Measurements from ENCODE around the gene ROR1. TPM values are rescaled to one million over a fixed set of nuclear protein-coding genes. Genes with fewer than 3 reads are reported as not detected.

Gene ROR1
- total and polyA plus RNA-seq, 2 of the 4 experiments (the other 2 are of a cell fraction) = 4.4 to 10.0 TPM

GRCh38 chr1:63936276-63936675, 162.5 kb downstream of the ROR1 start:
- H2AFZ ChIP-seq (replicated peaks; ENCODE audit: low read length, poor library complexity) = no peak overlapping the region
- H3K9me3 ChIP-seq (ENCODE audit: control insufficient read depth, insufficient read depth, low read length) = no peaks in the 10 kb centered on the region
- H3K27me3 ChIP-seq (ENCODE audit: control insufficient read depth, insufficient read depth, low read length) = no peaks in the 10 kb centered on the region
- DNase-seq = no peak
- H4K20me1 ChIP-seq (ENCODE audit: insufficient read depth, low read length) = no peaks in the 10 kb centered on the region
- dilution Hi-C loops (cut with HindIII; ENCODE audit: low sequenced_read_pairs, unreplicated experiment) (no loop called here), intact Hi-C loops (cut with micrococcal nuclease) (no loop called here), in situ Hi-C loops (cut with MboI; ENCODE audit: low sequenced_read_pairs) (no loop called here)
- no peak overlapping the region for H2BK15ac ChIP-seq (ENCODE audit: low read depth, low read length)
- H4K5ac ChIP-seq (ENCODE audit: low read depth, low read length) = no peak overlapping the region
- H3K9ac ChIP-seq (ENCODE audit: low read depth, low read length) = no peak overlapping the region
- no CpG with 5 or more reads among the region's 1 CpG for WGBS, 2 experiments (ENCODE audit: extremely low coverage in 2 of 2, insufficient read length in 1 of 2)
- no peak overlapping the region for H4K8ac ChIP-seq (ENCODE audit: low read depth in 2 of 2, low read length in 2 of 2)
- no peaks in the 10 kb centered on the region for H3K4me1 ChIP-seq (ENCODE audit: control insufficient read depth, insufficient read depth, low read length)
- no peaks in the 10 kb centered on the region for H3K79me1 ChIP-seq (ENCODE audit: low read depth in 1 of 2, low read length in 2 of 2)
- no peak overlapping the region for H2BK20ac ChIP-seq (ENCODE audit: low read depth, low read length)
- H3K4me2 ChIP-seq (ENCODE audit: low read depth, low read length) = no peak overlapping the region
- H3K14ac ChIP-seq (replicated peaks; ENCODE audit: low read depth, low read length) = no peak overlapping the region
- no peak overlapping the region for H3K56ac ChIP-seq (ENCODE audit: extremely low read depth, insufficient read depth, low read length)
- ATAC-seq (ENCODE audit: low read depth) = no peak
- H3K9me1 ChIP-seq (ENCODE audit: insufficient read depth, low read length) = no peaks in the 10 kb centered on the region
- ChIA-PET POLR2A (ENCODE audit: unreplicated experiment) (no interaction called here), CTCF (interaction anchor here (0.6 kb wide), 1 partner anchor 137 kb away, joined by 6 read pairs; no protein-coding TSS in a partner anchor)
- H2BK120ac ChIP-seq (ENCODE audit: low read depth, low read length) = no peak overlapping the region
- no peak overlapping the region for H4K91ac ChIP-seq (ENCODE audit: insufficient read depth, low read depth, low read length)
- no peak overlapping the region for H3K23ac ChIP-seq (ENCODE audit: low read depth, low read length)
- H2AK9ac ChIP-seq (replicated peaks; ENCODE audit: low read depth, low read length, poor library complexity) = no peak overlapping the region
- no peak overlapping the region for H3K27ac ChIP-seq (ENCODE audit: insufficient read depth, low read length)
- no peak overlapping the region for H3K4me3 ChIP-seq (ENCODE audit: insufficient read depth, low read depth, low read length)
- TF ChIP-seq ELK1 (IDR thresholded peaks at IDR 0.05; ENCODE audit: borderline replicate concordance, low read depth, low read length) (no peak), RCOR1 (IDR thresholded peaks at IDR 0.05; ENCODE audit: insufficient replicate concordance, low read length) (no peak), SMC3 (IDR thresholded peaks at IDR 0.05; ENCODE audit: low read depth, low read length) (no peak), CTCF (conservative IDR thresholded peaks at IDR 0.05; ENCODE audit: low read depth, low read length) (no peak), POLR2A (IDR thresholded peaks at IDR 0.05; ENCODE audit: low read depth, low read length) (no peak), MAFK (IDR thresholded peaks at IDR 0.05; ENCODE audit: low read depth, low read length) (no peak), BHLHE40 (IDR thresholded peaks at IDR 0.05; ENCODE audit: low read depth, low read length) (no peak)
- no peak overlapping the region for H2BK5ac ChIP-seq (ENCODE audit: low read depth, low read length, poor library complexity, severe bottlenecking)
- no peak overlapping the region for H2AK5ac ChIP-seq (ENCODE audit: low read depth, low read length)
- H3K4ac ChIP-seq (ENCODE audit: low read depth, low read length) = no peak overlapping the region
- no peak overlapping the region for H3K18ac ChIP-seq (ENCODE audit: low read depth, low read length)
- H3K36me3 ChIP-seq (ENCODE audit: control insufficient read depth, insufficient read depth, low read length) = no peaks in the 10 kb centered on the region
- BruUV-seq (replicated peaks) = no TSS peak
